ENCODE measurements around the gene MAP3K7.

Gene MAP3K7

GRCh38 chr6:90495216-90495817 is 91.6 kb downstream of the MAP3K7 start:
- TF ChIP-seq, protein P1, sequence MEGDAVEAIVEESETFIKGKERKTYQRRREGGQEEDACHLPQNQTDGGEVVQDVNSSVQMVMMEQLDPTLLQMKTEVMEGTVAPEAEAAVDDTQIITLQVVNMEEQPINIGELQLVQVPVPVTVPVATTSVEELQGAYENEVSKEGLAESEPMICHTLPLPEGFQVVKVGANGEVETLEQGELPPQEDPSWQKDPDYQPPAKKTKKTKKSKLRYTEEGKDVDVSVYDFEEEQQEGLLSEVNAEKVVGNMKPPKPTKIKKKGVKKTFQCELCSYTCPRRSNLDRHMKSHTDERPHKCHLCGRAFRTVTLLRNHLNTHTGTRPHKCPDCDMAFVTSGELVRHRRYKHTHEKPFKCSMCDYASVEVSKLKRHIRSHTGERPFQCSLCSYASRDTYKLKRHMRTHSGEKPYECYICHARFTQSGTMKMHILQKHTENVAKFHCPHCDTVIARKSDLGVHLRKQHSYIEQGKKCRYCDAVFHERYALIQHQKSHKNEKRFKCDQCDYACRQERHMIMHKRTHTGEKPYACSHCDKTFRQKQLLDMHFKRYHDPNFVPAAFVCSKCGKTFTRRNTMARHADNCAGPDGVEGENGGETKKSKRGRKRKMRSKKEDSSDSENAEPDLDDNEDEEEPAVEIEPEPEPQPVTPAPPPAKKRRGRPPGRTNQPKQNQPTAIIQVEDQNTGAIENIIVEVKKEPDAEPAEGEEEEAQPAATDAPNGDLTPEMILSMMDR (conservative IDR thresholded peaks at IDR 0.05; ENCODE audit: low read depth, low read length): no peak
- no peak for DNase-seq (ENCODE audit: low read depth)
- no peak overlapping the region for H3K4me3 ChIP-seq (ENCODE audit: low read depth, low read length)

- DNase-seq (ENCODE audit: low read depth): peak; percentile 22
- H3K4me3 ChIP-seq (ENCODE audit: low read depth, low read length): no peak overlapping the region
- TF ChIP-seq, protein P1 (conservative IDR thresholded peaks at IDR 0.05; ENCODE audit: low read depth, low read length): no peak
These were observed 92.6 kb downstream of the MAP3K7 start for GRCh38 chr6:90494067-90494780.

DNA sequence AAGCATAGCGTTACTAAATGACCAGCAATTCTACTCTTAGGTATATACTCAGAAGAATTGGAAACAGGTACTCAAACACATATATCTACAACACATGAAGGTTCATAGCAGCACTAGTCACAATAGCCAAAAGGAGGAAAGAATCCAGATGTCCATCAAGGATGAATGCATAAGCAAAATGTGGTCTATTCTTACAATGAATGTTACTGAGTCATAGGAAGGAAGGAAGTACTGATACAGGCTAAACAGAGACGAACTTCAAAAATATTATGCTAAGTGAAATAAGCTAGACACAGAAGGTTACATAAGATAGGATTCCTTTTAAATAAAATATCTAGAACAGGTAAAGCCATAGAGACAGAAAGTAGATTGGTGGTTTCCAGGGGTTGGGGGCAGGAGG is 93.5 kb downstream of the MAP3K7 start:
- no peak overlapping the region for H3K4me3 ChIP-seq (ENCODE audit: low read depth, low read length)
- DNase-seq (ENCODE audit: low read depth): peak; percentile 53
- TF ChIP-seq, protein P1 (conservative IDR thresholded peaks at IDR 0.05; ENCODE audit: low read depth, low read length): no peak

GRCh38 chr6:90492798-90493197 is 94.1 kb downstream of the MAP3K7 start:
- TF ChIP-seq, protein P1 (conservative IDR thresholded peaks at IDR 0.05; ENCODE audit: low read depth, low read length): no peak
- H3K4me3 ChIP-seq (ENCODE audit: low read depth, low read length): no peak overlapping the region
- DNase-seq (ENCODE audit: low read depth): no peak

- no peak overlapping the region for H3K4me3 ChIP-seq (ENCODE audit: low read depth, low read length)
- DNase-seq (ENCODE audit: low read depth): no peak
- TF ChIP-seq, protein P1 (conservative IDR thresholded peaks at IDR 0.05; ENCODE audit: low read depth, low read length): no peak
These were observed 94.5 kb downstream of the MAP3K7 start for GRCh38 chr6:90492369-90492768.

DNA sequence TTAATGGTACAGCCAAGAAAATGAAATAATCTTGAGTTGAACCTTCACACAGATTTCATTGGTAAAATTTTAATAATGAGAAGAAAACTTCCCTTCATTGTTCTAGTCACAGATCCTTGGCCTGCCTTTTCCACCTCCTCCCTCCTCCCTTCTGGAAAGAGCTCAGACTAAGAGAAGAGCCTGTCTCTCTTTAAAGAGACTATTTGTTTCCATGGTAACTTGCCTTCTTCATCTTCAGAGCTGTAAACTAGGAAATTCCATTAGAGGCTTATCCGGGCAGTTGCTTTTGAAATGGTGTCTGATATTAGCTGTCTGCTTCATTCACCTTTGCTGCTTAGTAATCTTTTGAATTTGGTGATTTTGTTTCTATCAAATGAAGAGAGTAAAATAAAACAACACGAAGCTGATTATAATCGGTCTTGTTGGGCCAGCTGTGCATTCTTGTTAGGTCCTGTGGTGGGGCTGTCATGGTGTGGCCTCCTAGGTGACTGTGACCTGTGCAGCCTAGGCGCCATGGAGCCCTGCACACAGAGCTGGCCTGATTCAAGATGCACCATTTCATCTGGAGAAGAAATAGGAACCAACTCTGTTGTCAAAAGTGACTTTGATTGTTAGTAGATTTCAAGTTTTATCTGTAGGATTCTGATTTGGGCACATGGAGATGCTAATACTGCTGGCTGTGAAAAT is 96.7 kb downstream of the MAP3K7 start:
- TF ChIP-seq, protein P1 (conservative IDR thresholded peaks at IDR 0.05; ENCODE audit: low read depth, low read length): no peak
- no peak overlapping the region for H3K4me3 ChIP-seq (ENCODE audit: low read depth, low read length)
- DNase-seq (ENCODE audit: low read depth): no peak
